Heart left ventricle (tissue), 16 donors: ENCODE measurements around the gene STEEP1. TPM values are rescaled to one million over a fixed set of nuclear protein-coding genes. Genes with fewer than 3 reads are reported as not detected.
A peak's percentile ranks its signal among the peaks of the same experiment; 100 is the strongest.
"Not testable (repeated sequence)": the region's sequence is repeated elsewhere in the genome, so short reads cannot be mapped to it uniquely, and the experiment has no call there.

Experiments
- ATAC-seq, 4 donors: fragments of 200-7000 bp; cut with Tn5 transposase; one replicate each; pipeline ENCODE4 v1.9.1; 2020 to 2022; ENCODE audit warnings: moderate library complexity in 4 of 4, mild to moderate bottlenecking in 3 of 4, moderate number of reproducible peaks in 1 of 4
- DNase-seq, 5 donors: peaks; one replicate each; pipeline ENCODE4 v3.0.0-alpha.2; 2020
- H3K27ac ChIP-seq, 12 donors: fragments of 200-600 bp; sonication (generic) in 4 of 12; one replicate each; pipeline versions ENCODE4 v1.5.0 to v1.8.0; 2016 to 2022; ENCODE audit warnings: mild to moderate bottlenecking in 2 of 12
- H3K27me3 ChIP-seq, 9 donors: fragments of 200-600 bp; sonication (generic) in 2 of 9; one replicate each; pipeline versions ENCODE4 v1.5.1 to v1.8.0; 2016 to 2022; ENCODE audit warnings: mild to moderate bottlenecking in 3 of 9
- H3K36me3 ChIP-seq, 9 donors: fragments of 200-600 bp; sonication (generic) in 2 of 9; one replicate each; pipeline versions ENCODE4 v1.5.0 to v1.8.0; 2018 to 2022; ENCODE audit warnings: mild to moderate bottlenecking in 2 of 9
- H3K4me1 ChIP-seq, 12 donors: fragments of 200-600 bp; sonication (generic) in 4 of 12; one replicate each; pipeline versions ENCODE4 v1.5.0 to v1.8.0; 2016 to 2022; ENCODE audit warnings: mild to moderate bottlenecking in 3 of 12
- H3K4me3 ChIP-seq, 12 donors: fragments of 200-600 bp; sonication (generic) in 4 of 12; one replicate each; pipeline versions ENCODE4 v1.5.0 to v1.8.0; 2017 to 2022; ENCODE audit warnings: mild to moderate bottlenecking in 9 of 12, moderate library complexity in 4 of 12
- H3K9me3 ChIP-seq, 12 donors: fragments of 200-600 bp; sonication (generic) in 4 of 12; one replicate each; pipeline versions ENCODE4 v1.5.0 to v1.8.0; 2016 to 2022; ENCODE audit warnings: mild to moderate bottlenecking in 1 of 12
- POLR2A ChIP-seq, 2 donors: fragments of 450-650 bp; IDR thresholded peaks; one replicate each; pipeline ENCODE4 v1.6.1; 2017; ENCODE audit warnings: antibody characterized with exemption in 2 of 2, mild to moderate bottlenecking in 2 of 2, moderate library complexity in 2 of 2
- WGBS, 4 donors: extraction: QIAGEN DNeasy Blood & Tissue Kit in 2 of 4; methylation state at CpG; one replicate each; pipeline versions ENCODE4 v1.1.5 to v1.1.7; 2013 to 2018; 5-methylcytosine and 5-hydroxymethylcytosine counted together
- intact Hi-C, 10 donors: fragments of 100-400 bp; cut with DNase I; formaldehyde crosslinking; loops; one replicate each; pipeline versions ENCODE4 v1.11.1 to v1.14.2; 2022
- polyA plus RNA-seq, 2 donors: library from polyadenylated mRNA; stranded (reverse); fragments of 200-250 nt; gene quantifications; one replicate each; pipeline ENCODE4 v1.2.3, GENCODE V29; 2013
- total RNA-seq, 9 donors: library from RNA; depleted of rRNA in 2 of 9; stranded (reverse); fragments of >200 nt in 2 of 9; fragmentation: NEBNext Ultra II Directional in 3 of 9; extraction: Animal tissue kit (Norgen Biotek cat#: 25700) in 3 of 9; gene quantifications; one replicate each; pipeline versions ENCODE4 v1.1.0 to v1.2.4, GENCODE V29; 2016 to 2023
- TF ChIP-seq, protein P1 (sequence below), 12 donors: fragments of 200-600 bp; sonication (generic) in 4 of 12; IDR thresholded peaks; one replicate each; pipeline versions ENCODE4 v1.5.0 to v1.8.0; 2018 to 2022; ENCODE audit warnings: antibody characterized with exemption in 12 of 12, mild to moderate bottlenecking in 5 of 12
- donor health status: ischemic (EF 13 %, LVEDD 7.1; RV severe dilation, severe dysfunction).
- donor health status: healthy with polysubstance abuse.
- donor health status: DM: no; HTN: yes; CAD: no.
- donor health status: DM: no; HTN: no; CAD: no.
- donor health status: ischemic (EF 25% LVEDD 6.9; RV normal size, moderate dysfunction).
- donor health status: ischemic (EF 25% LVEDD 5.7; RV mildly dilated, moderate dysfunction).
- donor health status: healthy.
- donor health status: DM: yes; HTN: yes; CAD: no.
- donor health status: ischemic (EF 35%, LVEDD 5.7; RV mildly dilated, moderate dysfunction).
- donor health status: nonischemic (EF 11% LVEDD 7.7; RV severe dilation, severe dysfunction).
- donor health status: DM: yes; HTN: yes; CAD: no.
- donor health status: PGD.
- donor health status: ischemic (EF 29% LVEDD 5.4; RV normal size, mild dysfunction).
- donor health status: nonischemic (EF 23%, LVEDD 6.1; RV moderate dilation, normal function).

Gene STEEP1
- total and polyA plus RNA-seq, 11 donors = 5.4 to 21.7 (median 16.7) TPM

GRCh38 chrX:119507206-119507605, 58.0 kb downstream of the STEEP1 start:
- TF ChIP-seq, protein P1, sequence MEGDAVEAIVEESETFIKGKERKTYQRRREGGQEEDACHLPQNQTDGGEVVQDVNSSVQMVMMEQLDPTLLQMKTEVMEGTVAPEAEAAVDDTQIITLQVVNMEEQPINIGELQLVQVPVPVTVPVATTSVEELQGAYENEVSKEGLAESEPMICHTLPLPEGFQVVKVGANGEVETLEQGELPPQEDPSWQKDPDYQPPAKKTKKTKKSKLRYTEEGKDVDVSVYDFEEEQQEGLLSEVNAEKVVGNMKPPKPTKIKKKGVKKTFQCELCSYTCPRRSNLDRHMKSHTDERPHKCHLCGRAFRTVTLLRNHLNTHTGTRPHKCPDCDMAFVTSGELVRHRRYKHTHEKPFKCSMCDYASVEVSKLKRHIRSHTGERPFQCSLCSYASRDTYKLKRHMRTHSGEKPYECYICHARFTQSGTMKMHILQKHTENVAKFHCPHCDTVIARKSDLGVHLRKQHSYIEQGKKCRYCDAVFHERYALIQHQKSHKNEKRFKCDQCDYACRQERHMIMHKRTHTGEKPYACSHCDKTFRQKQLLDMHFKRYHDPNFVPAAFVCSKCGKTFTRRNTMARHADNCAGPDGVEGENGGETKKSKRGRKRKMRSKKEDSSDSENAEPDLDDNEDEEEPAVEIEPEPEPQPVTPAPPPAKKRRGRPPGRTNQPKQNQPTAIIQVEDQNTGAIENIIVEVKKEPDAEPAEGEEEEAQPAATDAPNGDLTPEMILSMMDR (IDR thresholded peaks at IDR 0.05) = no peak
- no peak for TF ChIP-seq POLR2A (IDR thresholded peaks at IDR 0.05)
- 77 to 86% (median 81%) methylated on average over 5 to 6 of the region's 6 CpGs for WGBS, 4 donors
- Histone ChIP-seq H3K4me1 (peaks cover 0 to 9% (median 0%) of the 10 kb centered on the region in 12 donors), H3K4me3 (no peak overlapping the region), H3K27ac (no peak overlapping the region), H3K27me3 (no peaks in the 10 kb centered on the region), H3K9me3 (no peaks in the 10 kb centered on the region), H3K36me3 (no peaks in the 10 kb centered on the region)
- intact Hi-C loops = no loop called here
- DNase-seq = no peak
- no peak for ATAC-seq

- H3K27me3 ChIP-seq = no peaks in the 10 kb centered on the region
- intact Hi-C loops = no loop called here
- H3K4me3 ChIP-seq = no peak overlapping the region
- DNase-seq (no peak), ATAC-seq (no peak)
- WGBS, 4 donors = 72 to 94% (median 84%) methylated on average over 4 of the region's 4 CpGs
- H3K27ac ChIP-seq = no peak overlapping the region
- H3K4me1 ChIP-seq = peaks cover 0 to 8% (median 0%) of the 10 kb centered on the region in 12 donors
- TF ChIP-seq POLR2A (IDR thresholded peaks at IDR 0.05) = no peak
- TF ChIP-seq, protein P1 (IDR thresholded peaks at IDR 0.05) = no peak
- H3K9me3 ChIP-seq = no peaks in the 10 kb centered on the region
- no peaks in the 10 kb centered on the region for H3K36me3 ChIP-seq
Observed at GRCh38 chrX:119505945-119506344, 59.3 kb downstream of the STEEP1 start.

- H3K4me3 ChIP-seq, H3K27me3 ChIP-seq, H3K36me3 ChIP-seq, H3K9me3 ChIP-seq, ATAC-seq, H3K4me1 ChIP-seq, DNase-seq, H3K27ac ChIP-seq, intact Hi-C loops: not testable (repeated sequence)
- WGBS, 4 donors = 87 to 96% (median 91%) methylated on average over 9 to 10 of the region's 10 CpGs
Observed at GRCh38 chrX:119505145-119505544, 60.1 kb downstream of the STEEP1 start.

- intact Hi-C loops = no loop called here
- Histone ChIP-seq H3K27me3 (no peaks in the 10 kb centered on the region), H3K27ac (no peak overlapping the region), H3K4me3 (no peak overlapping the region), H3K9me3 (no peaks in the 10 kb centered on the region), H3K36me3 (no peaks in the 10 kb centered on the region), H3K4me1 (peaks cover 0 to 8% (median 0%) of the 10 kb centered on the region in 12 donors)
- TF ChIP-seq, protein P1 (IDR thresholded peaks at IDR 0.05) = no peak
- TF ChIP-seq POLR2A (IDR thresholded peaks at IDR 0.05) = no peak
- WGBS, 4 donors = 20 to 50% (median 31%) methylated on average over 2 of the region's 2 CpGs
- DNase-seq (peak in 1 of 5 donors; percentile 38), ATAC-seq (peak in 2 of 4 donors; percentile 43 to 44)
Observed at GRCh38 chrX:119503484-119503861, 61.7 kb downstream of the STEEP1 start.
